Activated T-helper 2 cell treated with anti-CD3 and anti-CD28 coated beads, Interferon-gamma antibody, Interleukin-2, Interleukin-4, amounts not matched to agents 10 μg/mL and 5 μg/mL and 100 μg/mL, durations not matched to agents 14 hours and 24 hours and 36 hours (primary cell): Measurements from ENCODE around the gene RRN3. TPM values are rescaled to one million over a fixed set of nuclear protein-coding genes. Genes with fewer than 3 reads are reported as not detected.
"Not testable (repeated sequence)": the region's sequence is repeated elsewhere in the genome, so short reads cannot be mapped to it uniquely, and the experiment has no call there.

Source experiments
- DNase-seq: peaks from one replicate; pipeline ENCODE4 v3.0.0; 2021; ENCODE audit warnings: low spot score
- H3K27ac Mint-ChIP-seq: one replicate; pipeline ENCODE4 v1.8.0; 2021; ENCODE audit warnings: mixed read lengths
- H3K27me3 Mint-ChIP-seq: one replicate; pipeline ENCODE4 v1.8.0; 2021; ENCODE audit warnings: low read depth, mixed read lengths
- H3K36me3 Mint-ChIP-seq: one replicate; pipeline ENCODE4 v1.8.0; 2021; ENCODE audit warnings: low read depth, mixed read lengths
- H3K4me1 Mint-ChIP-seq: one replicate; pipeline ENCODE4 v1.8.0; 2021; ENCODE audit warnings: low read depth, mixed read lengths
- H3K4me3 Mint-ChIP-seq: one replicate; pipeline ENCODE4 v1.8.0; 2021; ENCODE audit warnings: low read depth, mild to moderate bottlenecking, moderate library complexity, mixed read lengths
- H3K9me3 Mint-ChIP-seq: one replicate; pipeline ENCODE4 v1.8.0; 2021; ENCODE audit warnings: mixed read lengths
- intact Hi-C: fragments of 100-400 bp; cut with micrococcal nuclease; formaldehyde crosslinking; loops from one replicate; pipeline ENCODE4 v1.15.1; 2023
- total RNA-seq: library from RNA; stranded (reverse); gene quantifications from 2 replicates; pipeline ENCODE4 v1.2.3, GENCODE V29; 2022

Gene RRN3
- total RNA-seq, 1 donor from 2014 or later = 37.5 TPM

DNA sequence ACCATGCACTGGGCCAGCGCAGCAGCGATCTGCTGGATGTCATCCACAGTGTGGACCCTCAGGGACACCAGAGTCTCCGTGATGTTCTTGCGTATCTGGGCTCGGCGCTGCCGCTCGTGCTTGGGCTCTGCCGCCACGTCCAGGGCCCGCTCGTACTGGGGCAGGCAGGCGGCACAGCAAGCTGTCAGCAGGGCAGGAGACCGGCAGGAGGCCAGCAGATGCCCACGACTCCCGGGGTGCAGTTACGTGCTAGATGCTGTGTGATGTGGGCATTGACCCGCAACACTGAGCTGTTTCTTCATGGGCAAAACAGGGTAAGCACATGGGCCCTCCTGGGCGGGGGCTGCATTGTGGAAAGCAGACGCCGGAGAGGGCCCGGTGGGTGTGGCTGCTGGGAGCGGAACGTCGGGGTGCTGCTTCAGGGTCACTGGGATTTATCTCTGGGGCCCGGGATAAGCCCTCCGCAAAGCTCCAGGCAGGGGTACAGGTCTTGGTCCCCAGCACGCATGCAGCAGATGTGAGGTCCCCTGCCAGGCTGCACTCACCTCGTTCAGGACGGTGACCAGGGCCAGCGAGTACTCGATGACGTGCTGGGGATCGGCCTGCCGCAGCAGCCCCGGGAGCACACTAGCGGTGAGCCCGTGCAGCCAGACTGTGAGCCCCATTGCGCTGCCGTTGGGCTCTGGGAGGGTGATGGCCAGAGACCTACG is 38.8 kb upstream of the RRN3 start:
- intact Hi-C loops, DNase-seq, H3K9me3 Mint-ChIP-seq, H3K27ac Mint-ChIP-seq, H3K4me1 Mint-ChIP-seq, H3K27me3 Mint-ChIP-seq, H3K36me3 Mint-ChIP-seq, H3K4me3 Mint-ChIP-seq: not testable (repeated sequence)

DNA sequence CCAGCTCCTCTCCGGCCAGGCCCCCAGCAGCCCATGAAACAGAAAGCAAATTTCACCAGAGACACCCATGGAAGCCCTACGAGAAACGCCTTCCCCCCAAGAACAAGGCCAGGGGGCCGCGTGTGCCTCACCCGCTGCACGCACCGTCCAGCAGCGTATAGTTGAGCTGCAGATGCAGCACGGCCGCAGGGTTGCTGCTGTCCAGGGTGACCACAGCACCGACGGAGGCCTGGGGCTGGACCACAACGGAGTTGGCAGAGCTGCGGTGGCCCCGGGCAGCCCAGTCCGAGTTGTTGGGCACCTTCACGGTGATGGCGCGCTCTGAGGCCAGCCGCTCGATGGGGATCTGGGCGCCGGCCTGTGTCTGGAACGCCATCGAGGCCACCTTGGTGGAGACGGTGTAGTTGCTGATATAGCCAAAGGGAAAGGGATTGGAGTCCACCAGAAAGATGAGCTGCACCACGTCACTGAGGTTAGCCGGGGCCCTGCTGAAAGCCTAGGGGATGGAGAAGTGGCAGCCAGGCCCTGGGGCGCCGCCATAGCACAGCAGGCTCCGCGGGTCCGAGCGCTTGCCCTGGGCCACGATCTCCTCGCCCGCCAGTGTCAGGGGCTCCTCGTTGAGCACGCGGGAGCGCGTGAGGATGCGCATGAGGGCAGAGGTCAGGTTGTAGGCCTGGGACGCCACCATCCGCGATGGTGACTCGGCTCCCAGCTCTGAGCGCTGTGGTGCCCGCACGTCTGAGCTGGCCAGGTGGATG is 37.0 kb upstream of the RRN3 start:
- H3K4me3 Mint-ChIP-seq, DNase-seq, H3K27me3 Mint-ChIP-seq, H3K4me1 Mint-ChIP-seq, H3K9me3 Mint-ChIP-seq, intact Hi-C loops, H3K36me3 Mint-ChIP-seq, H3K27ac Mint-ChIP-seq: not testable (repeated sequence)

DNA sequence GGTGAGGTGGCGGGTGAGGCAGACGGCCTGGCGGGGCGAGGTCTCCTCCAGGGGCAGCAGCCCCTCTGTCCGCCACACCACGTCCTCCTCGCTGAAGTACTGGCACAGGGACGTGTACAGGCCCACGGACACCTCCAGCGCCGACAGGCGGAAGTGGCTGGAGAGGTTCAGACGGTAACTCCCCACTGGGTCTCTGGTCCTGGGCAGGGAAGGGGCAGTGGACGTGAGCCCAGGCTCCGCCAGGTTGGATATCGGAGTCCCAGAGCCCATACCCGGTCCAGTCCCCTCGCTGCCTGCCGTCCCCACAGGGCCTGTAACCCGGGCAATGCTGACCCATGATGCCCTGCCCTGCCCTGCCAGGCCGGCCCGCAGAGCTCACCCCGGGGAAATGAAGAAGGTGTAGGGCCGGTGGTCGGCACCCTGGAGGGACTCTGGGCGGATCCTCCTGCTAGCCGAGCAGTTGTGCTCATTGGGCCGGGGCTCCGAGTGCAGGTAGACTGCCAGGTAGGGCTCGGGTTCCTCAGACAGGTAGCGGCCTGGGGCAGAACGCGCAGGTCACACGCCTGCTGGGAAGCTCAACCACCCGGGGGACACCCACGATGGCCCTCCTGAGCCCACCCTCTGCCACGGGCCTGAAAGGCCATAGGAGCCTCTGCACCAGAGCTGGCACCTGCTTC is 36.3 kb upstream of the RRN3 start:
- DNase-seq, intact Hi-C loops, H3K27ac Mint-ChIP-seq, H3K27me3 Mint-ChIP-seq, H3K4me3 Mint-ChIP-seq, H3K36me3 Mint-ChIP-seq, H3K4me1 Mint-ChIP-seq, H3K9me3 Mint-ChIP-seq: not testable (repeated sequence)

DNA sequence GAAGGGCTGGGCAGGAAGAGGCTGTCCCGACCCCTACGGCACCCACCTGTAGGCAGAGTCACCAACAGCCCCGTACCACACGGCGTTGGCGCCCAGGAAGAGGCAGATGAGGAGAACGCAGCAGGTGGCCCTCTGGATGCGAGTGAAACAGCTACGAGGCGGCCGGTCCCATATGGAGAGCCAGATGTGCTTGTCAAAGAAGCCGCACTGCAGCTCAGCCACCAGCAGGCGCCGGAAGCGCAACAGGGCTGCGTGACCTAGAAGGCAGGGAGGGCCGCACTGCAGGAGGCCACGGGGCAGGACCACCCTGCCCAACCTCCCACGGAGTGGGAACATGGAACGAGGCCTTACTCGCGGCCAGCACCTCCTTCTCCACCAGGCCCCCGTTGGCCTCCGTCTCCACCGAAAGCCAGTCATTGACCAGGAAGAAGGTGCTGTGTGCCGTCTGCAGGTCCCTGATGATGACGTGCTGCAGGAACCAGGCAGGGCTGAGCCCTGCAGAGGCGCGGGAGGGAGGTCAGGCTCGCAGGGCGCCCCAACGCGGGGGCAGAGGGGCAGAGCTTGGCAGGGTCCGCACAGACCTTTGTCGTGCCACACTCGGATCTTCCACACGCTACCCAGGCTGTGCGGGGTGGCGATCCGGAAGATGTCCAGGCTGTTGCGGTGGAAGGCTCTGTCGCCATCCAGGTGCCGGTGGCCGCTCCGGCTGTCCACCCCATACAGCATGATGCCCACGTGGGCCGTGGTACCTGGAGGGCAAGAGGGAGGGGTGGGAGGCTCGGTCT is 33.8 kb upstream of the RRN3 start:
- H3K4me3 Mint-ChIP-seq, H3K9me3 Mint-ChIP-seq, H3K27ac Mint-ChIP-seq, DNase-seq, intact Hi-C loops, H3K27me3 Mint-ChIP-seq, H3K4me1 Mint-ChIP-seq, H3K36me3 Mint-ChIP-seq: not testable (repeated sequence)

GRCh38 chr16:15100372-15100987 is 6.4 kb upstream of the RRN3 start:
- H3K36me3 Mint-ChIP-seq, intact Hi-C loops: not testable (repeated sequence)

DNA sequence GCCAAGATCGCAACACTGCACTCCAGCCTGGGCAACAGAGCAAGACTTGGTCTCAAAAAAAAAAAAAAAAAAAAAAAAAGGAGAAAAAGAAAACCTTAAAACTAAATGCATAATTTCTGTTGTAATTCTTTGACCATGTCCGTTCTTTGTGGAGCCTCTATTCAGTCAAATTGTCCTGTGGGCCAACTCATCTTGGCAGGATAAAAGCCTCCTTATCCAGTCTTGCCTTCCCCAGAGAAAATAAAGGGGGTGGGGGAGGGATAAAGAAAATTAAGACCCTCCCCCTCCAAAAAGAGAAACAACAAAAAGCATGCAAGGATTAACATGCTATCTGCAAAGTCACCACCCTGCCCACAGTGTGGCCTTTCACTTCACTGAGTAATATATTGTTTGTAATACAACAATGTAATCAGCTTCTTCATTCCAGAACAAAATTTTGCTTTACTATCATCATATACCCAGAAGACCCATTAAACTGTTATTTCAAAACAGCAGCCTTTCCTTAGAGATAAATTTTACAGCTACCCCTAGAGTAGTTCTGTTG is 5.4 kb upstream of the RRN3 start:
- intact Hi-C loops, H3K36me3 Mint-ChIP-seq, H3K4me1 Mint-ChIP-seq, H3K27me3 Mint-ChIP-seq, H3K9me3 Mint-ChIP-seq, H3K4me3 Mint-ChIP-seq, H3K27ac Mint-ChIP-seq, DNase-seq: not testable (repeated sequence)

More at GRCh38 chr16:15100372-15100987, 6.4 kb upstream of the RRN3 start:
- H3K4me1 Mint-ChIP-seq, H3K27me3 Mint-ChIP-seq, H3K9me3 Mint-ChIP-seq, H3K4me3 Mint-ChIP-seq, DNase-seq, H3K27ac Mint-ChIP-seq: not testable (repeated sequence)

DNA sequence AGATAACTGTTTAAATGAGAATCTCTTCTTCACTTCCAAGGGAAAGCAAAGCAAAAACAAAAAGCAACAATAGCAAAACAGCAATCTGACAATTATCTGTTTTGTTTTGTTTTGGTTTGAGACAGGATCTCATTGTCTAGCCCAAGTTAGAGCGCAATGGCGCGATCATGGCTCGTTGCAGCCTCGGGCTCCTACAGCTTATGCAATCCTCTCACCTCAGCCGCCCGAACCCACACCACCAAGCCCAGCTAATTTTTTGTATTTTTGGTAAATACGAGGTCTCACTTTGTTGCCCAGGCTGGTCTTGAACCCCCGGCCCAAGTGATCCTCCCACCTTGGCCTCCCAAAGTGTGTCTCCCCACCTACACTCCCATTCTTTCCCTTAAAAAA is 2.5 kb upstream of the RRN3 start:
- H3K4me3 Mint-ChIP-seq, H3K27ac Mint-ChIP-seq, DNase-seq, intact Hi-C loops, H3K9me3 Mint-ChIP-seq, H3K27me3 Mint-ChIP-seq: not testable (repeated sequence)
- Mint-ChIP-seq H3K36me3 (peaks cover 21% of the 10 kb centered on the region), H3K4me1 (peaks cover 13% of the 10 kb centered on the region)

DNA sequence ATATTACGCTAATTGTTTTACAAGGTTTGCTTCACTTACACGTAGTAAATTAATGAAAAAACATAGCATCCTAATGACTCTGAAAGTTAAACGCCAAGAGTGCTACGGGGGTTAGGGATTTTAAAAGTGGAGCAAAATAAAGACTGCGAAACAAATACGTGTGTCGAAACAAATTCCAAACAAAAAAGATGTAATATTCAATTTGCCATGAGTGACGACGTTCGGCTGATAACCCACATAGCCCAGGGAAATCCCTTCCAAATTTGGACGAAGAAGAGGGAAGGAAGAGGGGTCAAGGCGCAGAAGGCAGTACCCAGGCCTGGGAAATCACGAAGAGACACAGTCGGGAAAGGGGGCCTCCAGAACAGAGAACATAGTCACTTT is 509 bp downstream of the RRN3 start:
- not testable (repeated sequence) for DNase-seq, H3K27me3 Mint-ChIP-seq
- H3K4me3 Mint-ChIP-seq = peak overlapping the region; percentile 99

GRCh38 chr16:15090663-15091269 is 3.3 kb downstream of the RRN3 start:
- DNase-seq, H3K27me3 Mint-ChIP-seq, intact Hi-C loops, H3K9me3 Mint-ChIP-seq, H3K27ac Mint-ChIP-seq, H3K4me3 Mint-ChIP-seq: not testable (repeated sequence)
- H3K4me1 Mint-ChIP-seq = peaks cover 13% of the 10 kb centered on the region
- peaks cover 52% of the 10 kb centered on the region for H3K36me3 Mint-ChIP-seq

More for the DNA sequence above, 509 bp downstream of the RRN3 start:
- intact Hi-C loops, H3K9me3 Mint-ChIP-seq: not testable (repeated sequence)
- Mint-ChIP-seq H3K27ac (peak overlapping the region; percentile 99), H3K4me1 (peaks cover 13% of the 10 kb centered on the region), H3K36me3 (peaks cover 38% of the 10 kb centered on the region)

DNA sequence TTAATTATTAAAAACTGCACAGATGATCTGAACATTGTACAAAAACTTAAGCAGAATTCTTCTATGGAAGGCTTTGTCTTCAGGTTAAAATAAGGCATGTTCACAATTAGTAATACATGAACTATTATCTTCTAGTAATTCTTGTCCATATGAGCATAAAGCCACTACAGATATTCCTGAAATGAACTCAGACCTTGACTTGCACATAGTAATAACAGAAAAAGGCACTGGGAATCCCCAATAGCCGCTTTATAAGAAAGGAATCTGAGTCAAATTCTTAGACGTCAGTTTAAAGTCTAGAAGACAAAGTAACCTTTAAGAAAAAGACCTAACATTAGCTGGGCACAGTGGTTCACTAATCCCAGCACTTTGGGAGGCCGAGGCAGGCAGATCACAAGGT is 11.3 kb downstream of the RRN3 start:
- peaks cover 71% of the 10 kb centered on the region for H3K36me3 Mint-ChIP-seq
- DNase-seq = not testable (repeated sequence)

GRCh38 chr16:15080883-15081282 is 13.2 kb downstream of the RRN3 start:
- intact Hi-C loops, H3K27me3 Mint-ChIP-seq, H3K4me1 Mint-ChIP-seq, H3K9me3 Mint-ChIP-seq, H3K27ac Mint-ChIP-seq, H3K4me3 Mint-ChIP-seq, DNase-seq: not testable (repeated sequence)
- H3K36me3 Mint-ChIP-seq = peaks cover 80% of the 10 kb centered on the region

More for the DNA sequence above, 11.3 kb downstream of the RRN3 start:
- H3K9me3 Mint-ChIP-seq, H3K4me3 Mint-ChIP-seq, H3K4me1 Mint-ChIP-seq, H3K27ac Mint-ChIP-seq, intact Hi-C loops, H3K27me3 Mint-ChIP-seq: not testable (repeated sequence)

GRCh38 chr16:15076161-15076560 is 17.9 kb downstream of the RRN3 start:
- H3K4me1 Mint-ChIP-seq, H3K4me3 Mint-ChIP-seq, DNase-seq, H3K9me3 Mint-ChIP-seq, intact Hi-C loops, H3K27me3 Mint-ChIP-seq: not testable (repeated sequence)
- peaks cover 83% of the 10 kb centered on the region for H3K36me3 Mint-ChIP-seq
- H3K27ac Mint-ChIP-seq = peak overlapping the region; percentile 24
